CD4-positive, alpha-beta memory T cell (primary cell): ENCODE measurements around the gene COL7A1. TPM values are rescaled to one million over a fixed set of nuclear protein-coding genes. Genes with fewer than 3 reads are reported as not detected.
"Not testable (repeated sequence)": the region's sequence is repeated elsewhere in the genome, so short reads cannot be mapped to it uniquely, and the experiment has no call there.

Experiments used
- CTCF ChIA-PET: fragments of 350-600 bp; sonication (Branson Sonifier 250); formaldehyde crosslinking; loops from one replicate; lab custom pipeline; 2021; ENCODE audit warnings: inconsistent platforms; ENCODE audit not compliant: partially characterized antibody; lab: Charles Lee
- POLR2A ChIA-PET: fragments of 350-600 bp; sonication (Branson Sonifier 250); formaldehyde crosslinking; loops from one replicate; lab custom pipeline; 2021; ENCODE audit not compliant: partially characterized antibody; lab: Charles Lee
- DNase-seq, 5 donors: peaks; one replicate each; pipeline versions ENCODE4 v3.0.0 to v3.0.0-alpha.2; 2020 to 2022; ENCODE audit warnings: mixed read lengths in 1 of 5
- H3K27ac ChIP-seq: one replicate; pipeline ENCODE4 v1.7.0; 2013; ENCODE audit warnings: low read depth, low read length
- H3K27me3 ChIP-seq: 2 replicates; pipeline ENCODE4 v1.7.0; 2013; ENCODE audit warnings: mild to moderate bottlenecking, low read length, moderate library complexity; ENCODE audit not compliant: insufficient read depth
- H3K36me3 ChIP-seq: 2 replicates; pipeline ENCODE4 v1.7.0; 2013; ENCODE audit warnings: mild to moderate bottlenecking, low read length, moderate library complexity; ENCODE audit not compliant: insufficient read depth
- H3K4me1 ChIP-seq: 2 replicates; pipeline ENCODE4 v1.7.0; 2013; ENCODE audit warnings: mild to moderate bottlenecking, low read length, moderate library complexity; ENCODE audit not compliant: insufficient read depth
- H3K4me3 ChIP-seq, 2 donors: one replicate each; pipeline ENCODE4 v1.7.0; 2013; ENCODE audit warnings: low read length in 2 of 2, mild to moderate bottlenecking in 1 of 2
- H3K9me3 ChIP-seq, 2 donors: one replicate each; pipeline ENCODE4 v1.7.0; 2013; ENCODE audit warnings: low read length in 2 of 2, control low read depth in 1 of 2; ENCODE audit not compliant: control insufficient read depth in 1 of 2
- H3K27ac Mint-ChIP-seq, 7 donors: one replicate each; pipeline ENCODE4 v1.8.0; 2020 to 2021; ENCODE audit warnings: mixed read lengths in 7 of 7, mild to moderate bottlenecking in 6 of 7, inconsistent platforms in 3 of 7, moderate library complexity in 3 of 7
- H3K27me3 Mint-ChIP-seq, 2 donors: one replicate each; pipeline ENCODE4 v1.8.0; 2020 to 2021; ENCODE audit warnings: mixed read lengths in 2 of 2
- H3K36me3 Mint-ChIP-seq, 2 donors: one replicate each; pipeline ENCODE4 v1.8.0; 2020 to 2021; ENCODE audit warnings: mixed read lengths in 2 of 2, inconsistent platforms in 1 of 2, mild to moderate bottlenecking in 1 of 2
- H3K4me1 Mint-ChIP-seq, 4 donors: one replicate each; pipeline ENCODE4 v1.8.0; 2020 to 2021; ENCODE audit warnings: mixed read lengths in 4 of 4, mild to moderate bottlenecking in 1 of 4
- H3K4me3 Mint-ChIP-seq, 8 donors: one replicate each; pipeline ENCODE4 v1.8.0; 2020 to 2021; ENCODE audit warnings: mixed read lengths in 8 of 8, mild to moderate bottlenecking in 7 of 8, moderate library complexity in 6 of 8, inconsistent platforms in 3 of 8
- H3K9me3 Mint-ChIP-seq, 8 donors: one replicate each; pipeline ENCODE4 v1.8.0; 2020 to 2021; ENCODE audit warnings: mixed read lengths in 8 of 8, mild to moderate bottlenecking in 5 of 8, inconsistent platforms in 3 of 8, moderate library complexity in 1 of 8
- intact Hi-C: fragments of 100-400 bp; cut with micrococcal nuclease; formaldehyde crosslinking; loops from one replicate; pipeline ENCODE4 v1.15.1; 2023
- polyA plus RNA-seq, 2 donors: library from polyadenylated mRNA; unstranded; fragments of 300-500 nt; fragmentation: Illumina TruSeq; gene quantifications; one replicate each; pipeline ENCODE4 v1.2.3, GENCODE V29; 2021
- total RNA-seq, 2 experiments: library from RNA; stranded (reverse); gene quantifications; one replicate each; pipeline ENCODE4 v1.2.3, GENCODE V29; 2021

COL7A1 gene
- total and polyA plus RNA-seq, 4 experiments from 2014 or later = 1.2 to 1.9 TPM; not detected in 2

DNA sequence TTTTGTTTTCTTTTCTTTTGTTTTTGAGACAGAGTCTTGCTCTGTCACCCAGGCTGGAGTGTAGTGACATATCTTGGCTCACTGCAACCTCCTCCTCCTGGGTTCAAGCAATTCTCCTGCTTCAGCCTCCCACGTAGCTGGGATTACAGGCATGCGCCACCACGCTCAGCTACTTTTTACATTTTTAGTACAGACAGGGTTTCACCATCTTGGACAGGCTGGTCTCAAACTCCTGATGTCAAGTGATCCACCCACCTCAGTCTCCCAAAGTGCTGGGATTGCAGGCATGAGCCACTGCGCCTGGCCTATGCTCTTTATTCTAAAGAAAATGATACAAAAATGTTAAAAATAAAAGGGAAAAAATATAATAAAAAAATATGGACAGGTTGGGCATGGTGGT lies 64.4 kb downstream of the COL7A1 start:
- H3K4me3 ChIP-seq, H3K27me3 ChIP-seq, POLR2A ChIA-PET, DNase-seq, H3K9me3 ChIP-seq, H3K4me3 Mint-ChIP-seq, intact Hi-C loops, H3K9me3 Mint-ChIP-seq, H3K36me3 ChIP-seq, H3K36me3 Mint-ChIP-seq, H3K27ac Mint-ChIP-seq, H3K27ac ChIP-seq, H3K27me3 Mint-ChIP-seq, H3K4me1 ChIP-seq, H3K4me1 Mint-ChIP-seq: not testable (repeated sequence)
- CTCF ChIA-PET = interaction anchor here (1.0 to 1.4 kb wide), 3 partner anchors 18 to 94 kb away, joined by 3 to 5 read pairs (median 4); no protein-coding TSS in a partner anchor

- CTCF ChIA-PET = interaction anchor here (0.7 kb wide), 1 partner anchor 93 kb away, joined by 3 read pairs; no protein-coding TSS in a partner anchor
- Mint-ChIP-seq H3K9me3 (no peaks in the 10 kb centered on the region), H3K27me3 (no peaks in the 10 kb centered on the region), H3K4me3 (no peak overlapping the region), H3K27ac (no peak overlapping the region), H3K4me1 (peaks cover 0 to 7% (median 2%) of the 10 kb centered on the region in 4 donors), H3K36me3 (peaks cover 0 to under 1% of the 10 kb centered on the region in 2 donors)
- Histone ChIP-seq H3K36me3 (no peaks in the 10 kb centered on the region), H3K9me3 (no peaks in the 10 kb centered on the region), H3K27ac (no peak overlapping the region), H3K4me3 (no peak overlapping the region), H3K4me1 (no peaks in the 10 kb centered on the region), H3K27me3 (no peaks in the 10 kb centered on the region)
- intact Hi-C loops = no loop called here
- POLR2A ChIA-PET = no interaction called here
- no peak for DNase-seq
Observed at GRCh38 chr3:48528754-48529153, 66.4 kb downstream of the COL7A1 start.

DNA sequence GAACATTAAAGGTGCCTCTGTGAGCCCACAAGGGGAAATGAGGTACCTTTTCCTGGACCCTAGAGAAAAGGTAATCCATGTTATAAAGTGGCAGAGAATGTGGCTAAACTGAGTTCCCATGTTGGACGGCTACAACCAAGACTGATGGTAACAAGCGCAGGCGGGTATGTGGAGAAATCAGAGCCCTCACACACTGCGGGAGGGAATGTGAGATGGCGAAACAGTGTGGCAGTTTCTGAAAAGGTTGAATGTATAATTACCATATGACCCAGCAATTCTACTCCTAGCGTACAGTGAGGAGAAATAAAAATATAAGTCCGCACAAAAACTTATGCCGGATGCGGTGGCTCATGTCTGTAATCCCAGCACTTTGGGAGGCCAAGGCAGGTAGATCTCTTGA lies 67.1 kb downstream of the COL7A1 start:
- H3K9me3 ChIP-seq = no peaks in the 10 kb centered on the region
- H3K4me3 ChIP-seq = no peak overlapping the region
- no peaks in the 10 kb centered on the region for H3K27me3 Mint-ChIP-seq
- no peaks in the 10 kb centered on the region for H3K9me3 Mint-ChIP-seq
- H3K4me1 Mint-ChIP-seq = peaks cover 0 to 7% (median 2%) of the 10 kb centered on the region in 4 donors
- H3K27ac ChIP-seq = no peak overlapping the region
- ChIA-PET POLR2A (no interaction called here), CTCF (interaction anchor here (0.7 to 0.9 kb wide), 2 partner anchors 92 kb away, joined by 3 to 5 read pairs; no protein-coding TSS in a partner anchor)
- no peaks in the 10 kb centered on the region for H3K36me3 Mint-ChIP-seq
- H3K27ac Mint-ChIP-seq = peak overlapping the region in 1 of 7 donors; percentile 23
- H3K36me3 ChIP-seq = no peaks in the 10 kb centered on the region
- H3K4me3 Mint-ChIP-seq = no peak overlapping the region
- no peaks in the 10 kb centered on the region for H3K27me3 ChIP-seq
- intact Hi-C loops = no loop called here
- DNase-seq = no peak
- no peaks in the 10 kb centered on the region for H3K4me1 ChIP-seq

GRCh38 chr3:48524970-48525369 lies 70.2 kb downstream of the COL7A1 start:
- H3K36me3 ChIP-seq = no peaks in the 10 kb centered on the region
- intact Hi-C loops = no loop called here
- no peaks in the 10 kb centered on the region for H3K27me3 ChIP-seq
- no peaks in the 10 kb centered on the region for H3K9me3 Mint-ChIP-seq
- H3K36me3 Mint-ChIP-seq = no peaks in the 10 kb centered on the region
- H3K4me1 ChIP-seq = peaks cover 7% of the 10 kb centered on the region
- H3K27me3 Mint-ChIP-seq = no peaks in the 10 kb centered on the region
- no peak overlapping the region for H3K4me3 ChIP-seq
- no peak for DNase-seq
- H3K4me1 Mint-ChIP-seq = peaks cover 1 to 20% (median 5%) of the 10 kb centered on the region in 4 donors
- no peak overlapping the region for H3K4me3 Mint-ChIP-seq
- H3K27ac ChIP-seq = no peak overlapping the region
- H3K9me3 ChIP-seq = no peaks in the 10 kb centered on the region
- POLR2A ChIA-PET = no interaction called here
- peak overlapping the region in 1 of 7 donors; percentile 56 for H3K27ac Mint-ChIP-seq
- CTCF ChIA-PET = interaction anchor here (0.9 to 1.2 kb wide), 3 partner anchors 18 to 91 kb away, joined by 3 read pairs; no protein-coding TSS in a partner anchor

DNA sequence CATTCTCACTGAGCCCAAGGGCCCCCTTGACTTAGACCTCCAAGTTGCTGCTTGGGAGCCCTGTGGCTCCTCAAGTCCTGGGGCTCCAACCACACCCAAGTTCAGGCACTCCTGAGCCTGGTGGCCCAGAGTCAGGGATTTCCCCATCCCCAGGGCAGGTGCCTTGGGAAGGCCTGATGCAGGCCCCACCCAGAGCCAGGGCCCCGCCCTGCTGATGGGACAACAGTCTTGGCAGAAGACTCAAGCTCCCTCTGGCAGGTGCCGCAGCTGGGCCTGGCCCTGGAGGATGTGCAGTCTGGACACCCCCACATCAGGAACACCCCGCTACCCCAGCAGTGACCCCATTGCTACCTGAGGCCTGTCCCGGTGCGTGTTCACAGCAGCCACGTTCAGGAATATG lies 73.5 kb downstream of the COL7A1 start:
- Mint-ChIP-seq H3K27me3 (no peaks in the 10 kb centered on the region), H3K4me3 (no peak overlapping the region), H3K36me3 (no peaks in the 10 kb centered on the region), H3K27ac (no peak overlapping the region), H3K4me1 (peaks cover 22 to 54% (median 33%) of the 10 kb centered on the region in 4 donors), H3K9me3 (no peaks in the 10 kb centered on the region)
- Histone ChIP-seq H3K9me3 (no peaks in the 10 kb centered on the region), H3K36me3 (no peaks in the 10 kb centered on the region), H3K27me3 (no peaks in the 10 kb centered on the region), H3K27ac (no peak overlapping the region), H3K4me1 (peaks cover 41% of the 10 kb centered on the region), H3K4me3 (no peak overlapping the region)
- intact Hi-C loops = no loop called here
- DNase-seq = no peak
- POLR2A ChIA-PET = no interaction called here
- CTCF ChIA-PET = interaction anchor here (3.9 kb wide), 1 partner anchor 86 kb away, joined by 15 read pairs; no protein-coding TSS in a partner anchor

DNA sequence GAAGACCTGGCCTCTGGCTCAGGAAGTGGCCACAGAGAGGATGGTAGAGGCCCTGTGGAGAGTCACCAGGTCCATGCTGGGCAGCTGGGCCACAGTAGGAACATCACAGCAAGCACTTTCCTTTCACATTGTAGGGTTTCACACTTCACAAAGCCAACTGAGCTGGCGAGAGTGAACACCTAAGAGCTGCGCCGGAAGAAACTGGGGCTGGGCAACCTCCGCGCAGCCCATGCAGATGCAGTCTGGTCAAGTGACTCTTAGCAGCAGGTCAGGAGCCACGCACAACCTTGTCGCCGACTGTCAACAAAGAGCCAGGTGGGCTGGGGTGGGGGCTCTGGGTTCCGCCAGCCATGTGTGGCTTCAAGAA lies 75.9 kb downstream of the COL7A1 start:
- ChIA-PET POLR2A (no interaction called here), CTCF (interaction anchor here (1.5 to 3.9 kb wide), 3 partner anchors 20 to 118 kb away, joined by 3 to 15 read pairs (median 9); no protein-coding TSS in a partner anchor)
- peak overlapping the region in 5 of 7 donors; percentile 4 to 78 (median 55) for H3K27ac Mint-ChIP-seq
- peaks cover 38 to 73% (median 54%) of the 10 kb centered on the region in 4 donors for H3K4me1 Mint-ChIP-seq
- H3K27me3 Mint-ChIP-seq = no peaks in the 10 kb centered on the region
- no peak overlapping the region for H3K27ac ChIP-seq
- H3K4me1 ChIP-seq = peaks cover 65% of the 10 kb centered on the region
- H3K27me3 ChIP-seq = no peaks in the 10 kb centered on the region
- intact Hi-C loops = no loop called here
- no peaks in the 10 kb centered on the region for H3K9me3 Mint-ChIP-seq
- H3K36me3 ChIP-seq = no peaks in the 10 kb centered on the region
- no peak for DNase-seq
- H3K9me3 ChIP-seq = no peaks in the 10 kb centered on the region
- H3K36me3 Mint-ChIP-seq = no peaks in the 10 kb centered on the region
- H3K4me3 Mint-ChIP-seq = peak overlapping the region in 1 of 8 donors; percentile 60
- no peak overlapping the region for H3K4me3 ChIP-seq

- H3K36me3 ChIP-seq = no peaks in the 10 kb centered on the region
- CTCF ChIA-PET = interaction anchor here (1.5 to 3.9 kb wide), 3 partner anchors 19 to 118 kb away, joined by 3 to 15 read pairs (median 9); no protein-coding TSS in a partner anchor
- H3K27ac ChIP-seq = no peak overlapping the region
- no peaks in the 10 kb centered on the region for H3K9me3 ChIP-seq
- Mint-ChIP-seq H3K27me3 (no peaks in the 10 kb centered on the region), H3K9me3 (no peaks in the 10 kb centered on the region), H3K4me1 (peaks cover 43 to 74% (median 58%) of the 10 kb centered on the region in 4 donors), H3K4me3 (peak overlapping the region in 5 of 8 donors; percentile 35 to 60 (median 44)), H3K36me3 (no peaks in the 10 kb centered on the region), H3K27ac (peak overlapping the region; percentile 22 to 81 (median 76))
- DNase-seq = peak in 1 of 5 donors; percentile 22
- H3K4me3 ChIP-seq = no peak overlapping the region
- POLR2A ChIA-PET = no interaction called here
- intact Hi-C loops = no loop called here
- peaks cover 70% of the 10 kb centered on the region for H3K4me1 ChIP-seq
- H3K27me3 ChIP-seq = no peaks in the 10 kb centered on the region
Observed at GRCh38 chr3:48518638-48519276, 76.4 kb downstream of the COL7A1 start.
